GM12878 (cell line): ENCODE data around the gene CHST15. TPM values are rescaled to one million over a fixed set of nuclear protein-coding genes. Genes with fewer than 3 reads are reported as not detected.

Experiments
- ATAC-seq: fragments of 200-7000 bp; cut with Tn5 transposase; 3 replicates; pipeline ENCODE4 v1.9.1; 2020; ENCODE audit warnings: mild to moderate bottlenecking, moderate library complexity
- BruUV-seq: library from RNA; stranded (reverse); fragments of 400-500 nt; replicated peaks from 2 replicates; lab custom pipeline; 2021; lab: Mats Ljungman, UMichigan
- CTCF ChIA-PET: fragments of 300-600 bp; sonication (Branson Sonifier 250); formaldehyde crosslinking; extraction: SDS; loops from one replicate; lab custom pipeline; 2021; ENCODE audit warnings: inconsistent platforms; lab: Yijun Ruan, JAX
- POLR2A ChIA-PET: fragments of 350-600 bp; formaldehyde crosslinking; extraction: SDS; loops from one replicate; lab custom pipeline; 2021; ENCODE audit warnings: inconsistent platforms; lab: Charles Lee
- RAD21 ChIA-PET: fragments of 300-600 bp; sonication (Branson Sonifier 250); formaldehyde crosslinking; loops from one replicate; lab custom pipeline; 2023; ENCODE audit warnings: antibody characterized with exemption; ENCODE audit not compliant: unreplicated experiment; lab: Charles Lee
- SMC1A ChIA-PET: fragments of 300-600 bp; sonication (Branson Sonifier 250); formaldehyde crosslinking; loops from one replicate; lab custom pipeline; 2023; ENCODE audit not compliant: unreplicated experiment, uncharacterized antibody; lab: Charles Lee
- DNase-seq: peaks from one replicate; pipeline ENCODE4 v3.0.0-alpha.2; 2011; ENCODE audit warnings: low read depth, low spot score
- FAIRE-seq: peaks from 3 replicates; lab custom pipeline; 2011; peaks lifted over from hg19 to GRCh38; lab: Jason Lieb, UNC
- H2AFZ ChIP-seq: 2 replicates; pipeline ENCODE4 v1.6.0; 2011; ENCODE audit warnings: low read depth, low read length, control low read depth; ENCODE audit not compliant: control insufficient read depth
- H3K27ac ChIP-seq: 2 replicates; pipeline ENCODE4 v1.5.1; 2011; ENCODE audit warnings: control low read depth; ENCODE audit not compliant: control insufficient read depth, insufficient read depth
- H3K27me3 ChIP-seq, 2 experiments: replicated peaks in 1 of 2; 2 replicates each; pipeline versions ENCODE4 v1.6.0 to v1.6.1; 2011; ENCODE audit warnings: low read length in 1 of 2; ENCODE audit not compliant: control insufficient read depth in 2 of 2, insufficient read depth in 2 of 2
- H3K36me3 ChIP-seq, 2 experiments: 2 replicates each; pipeline ENCODE4 v1.5.1; 2011; ENCODE audit warnings: low read length in 1 of 2; ENCODE audit not compliant: control insufficient read depth in 2 of 2, insufficient read depth in 2 of 2
- H3K4me1 ChIP-seq: 2 replicates; pipeline ENCODE4 v1.6.1; 2011; ENCODE audit warnings: mild to moderate bottlenecking, low read length, moderate library complexity, mixed read lengths; ENCODE audit not compliant: control insufficient read depth, insufficient read depth
- H3K4me2 ChIP-seq: 2 replicates; pipeline ENCODE4 v1.6.0; 2011; ENCODE audit warnings: control low read depth; ENCODE audit not compliant: control insufficient read depth, insufficient read depth
- H3K4me3 ChIP-seq: fragments of 200-600 bp; sonication (generic); 2 replicates; pipeline ENCODE4 v1.5.1; 2016
- H3K79me2 ChIP-seq: 2 replicates; pipeline ENCODE4 v1.6.0; 2011; ENCODE audit warnings: low read length; ENCODE audit not compliant: control insufficient read depth, insufficient read depth
- H3K9ac ChIP-seq: 2 replicates; pipeline ENCODE4 v1.8.0; 2011; ENCODE audit warnings: low read length, control low read depth, mixed read lengths; ENCODE audit not compliant: control insufficient read depth, insufficient read depth
- H3K9me3 ChIP-seq: replicated peaks from 3 replicates; pipeline ENCODE4 v1.5.1; 2011; ENCODE audit warnings: mild to moderate bottlenecking, low read length; ENCODE audit not compliant: control insufficient read depth, insufficient read depth
- H4K20me1 ChIP-seq: 2 replicates; pipeline ENCODE4 v1.6.0; 2011; ENCODE audit not compliant: control insufficient read depth, insufficient read depth
- BACH1 ChIP-seq: fragments of 450-650 bp; IDR thresholded peaks from 2 replicates; pipeline ENCODE4 v1.6.1; 2017; ENCODE audit warnings: mild to moderate bottlenecking, borderline replicate concordance
- BCL11A ChIP-seq: IDR thresholded peaks from 2 replicates; pipeline ENCODE4 v1.6.1; 2011; ENCODE audit warnings: low read depth, low read length
- HDAC6 ChIP-seq: fragments of 200-600 bp; sonication (generic); IDR thresholded peaks from one replicate; pipeline ENCODE4 v1.8.0; 2017; ENCODE audit warnings: antibody characterized with exemption; ENCODE audit not compliant: unreplicated experiment
- KAT2A ChIP-seq: conservative IDR thresholded peaks from 2 replicates; pipeline ENCODE4 v1.6.1; 2011; ENCODE audit warnings: low read depth, low read length; ENCODE audit not compliant: control insufficient read depth
- MYB ChIP-seq: fragments of 150-350 bp; IDR thresholded peaks from 2 replicates; pipeline ENCODE4 v1.6.1; 2014; ENCODE audit warnings: mild to moderate bottlenecking, low read depth, low read length, borderline replicate concordance
- NR2F1 ChIP-seq: fragments of 450-650 bp; conservative IDR thresholded peaks from 2 replicates; pipeline ENCODE4 v1.6.1; 2017; ENCODE audit warnings: mild to moderate bottlenecking
- RBBP5 ChIP-seq: fragments of 200-600 bp; sonication (generic); conservative IDR thresholded peaks from 2 replicates; pipeline ENCODE4 v1.6.1; 2016
- SUZ12 ChIP-seq: fragments of 200-600 bp; sonication (generic); IDR thresholded peaks from one replicate; pipeline ENCODE4 v1.6.1; 2018; ENCODE audit warnings: antibody characterized with exemption, mild to moderate bottlenecking; ENCODE audit not compliant: unreplicated experiment
- ZNF687 ChIP-seq: fragments of 450-650 bp; IDR thresholded peaks from 2 replicates; pipeline ENCODE4 v1.6.1; 2017; ENCODE audit warnings: mild to moderate bottlenecking, moderate library complexity
- WGBS: methylation state at CpG from one replicate; pipeline ENCODE4 v1.1.6; 2016; ENCODE audit warnings: low lambda C conversion rate; ENCODE audit not compliant: insufficient replicate concordance, insufficient coverage; ENCODE audit errors: missing lambda C conversion rate; 5-methylcytosine and 5-hydroxymethylcytosine counted together
- in situ Hi-C: fragments of 300-500 bp; cut with MboI; formaldehyde crosslinking; loops from 9 replicates; pipeline ENCODE4 v1.14.3; 2018; ENCODE audit warnings: mixed read lengths
- intact Hi-C: fragments of 100-400 bp; cut with micrococcal nuclease; formaldehyde crosslinking; loops from one replicate; pipeline ENCODE4 v1.14.2; 2022; ENCODE audit not compliant: unreplicated experiment
- polyA plus RNA-seq, 11 experiments: library from polyadenylated mRNA; depleted of rRNA in 4 of 11; unstranded in 6 of 11; stranded (reverse) in 5 of 11; fragments of >200 nt; fragmentation: Nextera tagmentation in 4 of 11; fragmentation: Illumina TruSeq in 1 of 11; extraction: Ambion mirVana in 4 of 11; extraction: Trizol in 1 of 11; gene quantifications; 1 replicate in 1 of 11; 2 replicates in 10 of 11; pipeline versions ENCODE4 v1.2.1 to v1.2.3, GENCODE V29; 2011 to 2016; ENCODE audit warnings: inconsistent platforms in 2 of 11, missing spikeins in 2 of 11, low read depth in 1 of 11
- total RNA-seq, 4 experiments: library from RNA; depleted of rRNA in 3 of 4; stranded (reverse); fragments of >200 nt in 3 of 4; fragmentation: Illumina TruSeq in 1 of 4; extraction: Trizol in 1 of 4; gene quantifications; 2 replicates each; pipeline versions ENCODE4 v1.2.1 to v1.2.3, GENCODE V29; 2013 to 2021
- TF ChIP-seq, protein P1 (sequence below): fragments of 450-650 bp; IDR thresholded peaks from 2 replicates; pipeline ENCODE4 v1.6.1; 2018; ENCODE audit warnings: borderline replicate concordance, mild to moderate bottlenecking; ENCODE audit not compliant: partially characterized antibody

CHST15 gene
- total and polyA plus RNA-seq, 10 of the 15 experiments (the other 5 are each of a cell fraction or from before 2014, with no cell fraction given): 0.02 to 0.53 (median 0.05) TPM; not detected in 1

DNA sequence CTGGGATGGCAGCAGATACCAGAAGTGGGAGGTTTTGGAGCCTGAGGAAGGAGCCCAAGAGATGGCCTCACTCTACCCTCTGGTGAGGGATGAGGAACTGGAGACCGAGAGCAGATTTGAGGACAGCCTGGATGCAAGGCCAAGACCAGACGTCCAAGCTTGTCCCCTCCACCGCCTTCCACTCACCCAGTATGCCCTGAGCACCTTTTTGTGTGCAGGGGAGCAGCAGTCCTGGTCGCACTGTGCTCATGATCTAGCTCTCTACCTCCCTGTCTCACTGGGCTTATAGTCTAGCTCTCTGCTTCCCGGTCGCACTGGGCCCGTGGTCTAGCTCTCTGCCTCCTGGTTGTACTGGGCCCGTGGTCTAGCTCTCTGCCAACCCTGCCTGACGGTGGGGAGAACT is 33.6 kb upstream of the CHST15 start:
- intact Hi-C loops: no loop called here
- Histone ChIP-seq H3K4me3 (no peak overlapping the region), H3K27me3 (peaks cover 0 to 4% of the 10 kb centered on the region in 2 experiments; a peak in 2 of 4 replicates), H3K4me2 (no peak overlapping the region), H3K9ac (no peak overlapping the region), H3K9me3 (no peaks in the 10 kb centered on the region; the same call in 2 of the 3 replicates), H2AFZ (no peak overlapping the region), H3K36me3 (no peaks in the 10 kb centered on the region), H3K79me2 (no peaks in the 10 kb centered on the region), H3K4me1 (peaks cover 7% of the 10 kb centered on the region; the same call in 1 of the 2 replicates)
- DNase-seq (no peak), FAIRE-seq (no peak)
- WGBS: 54% methylated on average over 9 of the region's 9 CpGs
- ChIA-PET SMC1A (no interaction called here), CTCF (interaction anchor here (0.6 to 0.7 kb wide), 2 partner anchors 161 to 698 kb away, joined by 3 read pairs; no protein-coding TSS in a partner anchor), POLR2A (no interaction called here), RAD21 (interaction anchor here (1.1 kb wide), 1 partner anchor 22 kb away, joined by 3 read pairs; no protein-coding TSS in a partner anchor)
- in situ Hi-C loops: no loop called here
- no TSS peak for BruUV-seq
- TF ChIP-seq BCL11A (no peak), HDAC6 (no peak), NR2F1 (no peak), SUZ12 (no peak), BACH1 (no peak), KAT2A (no peak), MYB (no peak), ZNF687 (no peak), RBBP5 (no peak)
- TF ChIP-seq, protein P1, sequence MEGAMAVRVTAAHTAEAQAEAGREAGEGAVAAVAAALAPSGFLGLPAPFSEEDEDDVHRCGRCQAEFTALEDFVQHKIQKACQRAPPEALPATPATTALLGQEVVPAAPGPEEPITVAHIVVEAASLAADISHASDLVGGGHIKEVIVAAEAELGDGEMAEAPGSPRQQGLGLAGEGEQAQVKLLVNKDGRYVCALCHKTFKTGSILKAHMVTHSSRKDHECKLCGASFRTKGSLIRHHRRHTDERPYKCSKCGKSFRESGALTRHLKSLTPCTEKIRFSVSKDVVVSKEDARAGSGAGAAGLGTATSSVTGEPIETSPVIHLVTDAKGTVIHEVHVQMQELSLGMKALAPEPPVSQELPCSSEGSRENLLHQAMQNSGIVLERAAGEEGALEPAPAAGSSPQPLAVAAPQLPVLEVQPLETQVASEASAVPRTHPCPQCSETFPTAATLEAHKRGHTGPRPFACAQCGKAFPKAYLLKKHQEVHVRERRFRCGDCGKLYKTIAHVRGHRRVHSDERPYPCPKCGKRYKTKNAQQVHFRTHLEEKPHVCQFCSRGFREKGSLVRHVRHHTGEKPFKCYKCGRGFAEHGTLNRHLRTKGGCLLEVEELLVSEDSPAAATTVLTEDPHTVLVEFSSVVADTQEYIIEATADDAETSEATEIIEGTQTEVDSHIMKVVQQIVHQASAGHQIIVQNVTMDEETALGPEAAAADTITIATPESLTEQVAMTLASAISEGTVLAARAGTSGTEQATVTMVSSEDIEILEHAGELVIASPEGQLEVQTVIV: no peak
- TF ChIP-seq, all 136 proteins: peak for 0
- no peak for ATAC-seq
- no peaks in the 10 kb centered on the region for H4K20me1 ChIP-seq
- H3K27ac ChIP-seq: no peak overlapping the region
